Mucosa of rectum (tissue), 2 donors: ENCODE measurements around the gene LRRC2.
"Not testable (repeated sequence)": the region's sequence is repeated elsewhere in the genome, so short reads cannot be mapped to it uniquely, and the experiment has no call there.

Experiments
- H3K27ac ChIP-seq, 2 donors: one replicate each; pipeline ENCODE4 v1.7.0; 2013; ENCODE audit warnings: inconsistent platforms in 2 of 2, low read depth in 2 of 2, low read length in 2 of 2
- H3K27me3 ChIP-seq, 2 donors: one replicate each; pipeline ENCODE4 v1.7.0; 2013; ENCODE audit warnings: low read length in 2 of 2; ENCODE audit not compliant: control insufficient read depth in 2 of 2, insufficient read depth in 2 of 2
- H3K36me3 ChIP-seq, 2 donors: one replicate each; pipeline ENCODE4 v1.7.0; 2013; ENCODE audit warnings: low read length in 2 of 2; ENCODE audit not compliant: control insufficient read depth in 2 of 2, insufficient read depth in 2 of 2
- H3K4me1 ChIP-seq, 2 donors: one replicate each; pipeline ENCODE4 v1.7.0; 2013; ENCODE audit warnings: low read length in 2 of 2, mild to moderate bottlenecking in 1 of 2; ENCODE audit not compliant: control insufficient read depth in 2 of 2, insufficient read depth in 2 of 2
- H3K4me3 ChIP-seq, 2 donors: one replicate each; pipeline ENCODE4 v1.7.0; 2013; ENCODE audit warnings: low read length in 2 of 2
- H3K9ac ChIP-seq, 2 donors: one replicate each; pipeline ENCODE4 v1.7.0; 2013; ENCODE audit warnings: low read length in 2 of 2, low read depth in 1 of 2, mild to moderate bottlenecking in 1 of 2
- H3K9me3 ChIP-seq, 2 donors: one replicate each; pipeline ENCODE4 v1.7.0; 2013; ENCODE audit warnings: low read length in 2 of 2; ENCODE audit not compliant: control insufficient read depth in 2 of 2
- donor health status: healthy.
- donor health status: Normal muscosa, but diverticular disease.

LRRC2 gene

DNA sequence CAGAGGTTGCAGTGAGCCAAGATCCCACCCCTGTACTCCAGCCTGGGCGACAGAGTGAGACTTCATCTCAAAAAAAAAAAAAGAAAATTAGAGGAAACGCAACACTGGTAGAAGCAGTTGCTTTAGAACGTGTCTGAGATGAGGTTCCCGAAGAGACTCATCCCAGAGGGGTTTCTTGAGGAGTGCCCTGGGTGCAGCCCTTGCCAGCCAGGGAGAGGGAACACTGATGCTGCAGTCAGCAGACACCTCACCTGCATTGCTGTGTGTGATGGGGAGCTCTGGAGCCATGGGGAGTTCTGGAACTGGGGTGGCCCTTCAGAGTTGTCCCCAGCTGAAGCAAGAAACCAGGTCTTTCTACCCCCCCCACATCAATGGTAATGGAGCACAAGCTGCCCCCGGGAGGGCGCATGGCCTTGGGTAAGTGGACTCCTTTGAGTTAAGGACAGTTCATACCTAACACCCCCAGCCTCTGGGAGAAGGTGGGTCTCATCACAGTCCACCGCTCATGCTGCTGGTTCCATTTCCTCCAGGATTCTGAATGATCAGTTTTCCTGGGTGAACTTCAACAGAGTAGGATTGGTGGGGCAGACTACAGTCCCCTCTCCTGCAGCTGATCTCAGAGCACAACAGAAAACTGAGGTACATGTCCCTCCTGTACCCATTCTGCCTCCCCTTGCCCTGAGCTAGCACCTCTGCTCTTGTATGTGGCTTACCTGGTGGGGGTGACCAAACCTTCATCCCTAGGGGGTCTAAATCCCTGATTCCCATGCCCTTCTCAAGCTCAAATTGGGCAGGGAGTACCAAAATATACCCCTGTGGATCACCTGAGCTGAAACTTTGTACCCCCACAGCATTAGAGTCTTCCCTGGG is 18.7 kb upstream of the LRRC2 start:
- H3K4me1 ChIP-seq, result peaks cover 16 to 21% of the 10 kb centered on the region in 2 donors
- no peak overlapping the region for H3K27ac ChIP-seq
- H3K27me3 ChIP-seq, result no peaks in the 10 kb centered on the region
- no peak overlapping the region for H3K9ac ChIP-seq
- no peaks in the 10 kb centered on the region for H3K9me3 ChIP-seq
- H3K36me3 ChIP-seq, result no peaks in the 10 kb centered on the region
- no peak overlapping the region for H3K4me3 ChIP-seq

DNA sequence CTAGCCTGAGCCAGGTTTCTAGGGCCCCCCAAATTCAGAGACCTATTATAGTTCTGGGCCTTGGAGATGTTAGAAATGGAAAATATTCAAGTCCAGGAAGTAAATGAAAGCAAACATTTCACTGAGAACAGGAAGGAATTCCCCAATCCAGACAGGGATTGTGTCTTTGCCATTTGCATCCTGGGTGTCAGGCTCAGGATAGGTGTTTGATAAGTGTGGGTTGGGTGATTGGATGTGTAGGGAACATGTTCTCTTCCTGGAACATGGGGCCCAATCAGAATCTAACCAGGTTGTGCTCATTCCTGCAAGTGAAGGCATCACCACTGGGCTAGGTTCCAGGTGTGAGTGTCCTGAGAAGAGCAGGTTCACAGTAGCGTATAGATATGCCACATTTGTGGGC is 14.6 kb upstream of the LRRC2 start:
- H3K4me1 ChIP-seq, result peaks cover 10 to 17% of the 10 kb centered on the region in 2 donors
- H3K27me3 ChIP-seq, result no peaks in the 10 kb centered on the region
- H3K9ac ChIP-seq, result no peak overlapping the region
- H3K36me3 ChIP-seq, result no peaks in the 10 kb centered on the region
- H3K27ac ChIP-seq, result no peak overlapping the region
- no peaks in the 10 kb centered on the region for H3K9me3 ChIP-seq
- H3K4me3 ChIP-seq, result no peak overlapping the region

DNA sequence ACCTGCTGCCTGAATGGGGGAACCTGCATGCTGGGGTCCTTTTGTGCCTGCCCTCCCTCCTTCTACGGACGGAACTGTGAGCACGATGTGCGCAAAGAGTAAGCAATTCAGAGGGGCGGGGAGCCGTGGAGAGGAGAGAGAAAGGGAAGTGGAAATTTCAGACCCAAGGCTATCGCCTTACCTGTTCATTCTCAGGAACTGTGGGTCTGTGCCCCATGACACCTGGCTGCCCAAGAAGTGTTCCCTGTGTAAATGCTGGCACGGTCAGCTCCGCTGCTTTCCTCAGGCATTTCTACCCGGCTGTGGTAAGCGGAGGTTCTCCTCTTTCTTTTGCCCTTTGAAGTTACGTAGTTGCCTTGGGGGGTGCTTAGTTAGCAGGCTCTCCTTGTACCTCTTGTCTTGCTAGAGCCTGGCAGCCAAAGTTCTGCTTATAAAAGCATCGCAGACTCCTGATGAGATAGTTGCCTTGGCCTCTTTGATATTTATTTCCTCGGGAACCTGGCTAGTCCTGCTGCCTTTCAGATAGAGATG is 13.7 kb upstream of the LRRC2 start:
- H3K9ac ChIP-seq, result peak overlapping the region; percentile 23 to 38
- peak overlapping the region in 1 of 2 donors; percentile 59 for H3K4me3 ChIP-seq
- H3K9me3 ChIP-seq, result no peaks in the 10 kb centered on the region
- no peaks in the 10 kb centered on the region for H3K27me3 ChIP-seq
- H3K36me3 ChIP-seq, result no peaks in the 10 kb centered on the region
- H3K4me1 ChIP-seq, result peaks cover 6 to 11% of the 10 kb centered on the region in 2 donors
- peak overlapping the region; percentile 58 to 63 for H3K27ac ChIP-seq

DNA sequence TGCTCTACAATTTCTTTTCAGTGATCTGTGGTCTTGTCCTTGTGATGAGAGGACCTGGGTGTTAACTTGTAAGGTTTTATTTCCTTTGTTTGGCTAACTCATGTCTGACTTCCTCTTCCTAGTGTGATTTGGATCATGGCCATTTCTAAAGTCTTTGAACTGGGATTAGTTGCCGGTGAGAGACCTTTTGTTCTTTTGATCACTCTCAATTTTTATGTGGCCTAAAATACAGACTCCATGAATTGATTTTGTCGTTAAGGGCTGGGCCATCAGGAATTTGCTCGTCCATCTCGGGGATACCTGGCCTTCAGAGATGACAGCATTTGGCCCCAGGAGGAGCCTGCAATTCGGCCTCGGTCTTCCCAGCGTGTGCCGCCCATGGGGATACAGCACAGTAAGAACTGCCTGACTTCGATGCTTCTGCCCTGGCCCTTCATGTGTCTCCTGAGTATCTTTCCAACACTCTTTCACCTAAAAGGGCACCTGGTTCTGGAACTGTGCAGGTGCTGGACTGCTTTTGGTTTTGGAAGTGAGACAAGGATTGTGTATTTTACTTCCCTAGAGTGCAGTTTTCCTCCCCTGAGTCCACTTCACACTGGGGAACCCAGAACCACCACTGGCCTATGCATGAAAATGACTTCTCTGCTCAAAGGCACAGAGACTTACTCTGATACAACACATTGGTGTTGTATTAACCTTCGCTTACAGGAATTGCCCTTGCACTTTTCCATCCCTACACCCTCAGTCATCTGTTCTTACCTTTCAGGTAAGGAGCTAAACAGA is 13.1 kb upstream of the LRRC2 start:
- Histone ChIP-seq H3K27ac (peak overlapping the region; percentile 58 to 63), H3K4me3 (peak overlapping the region; percentile 14 to 59), H3K9ac (peak overlapping the region; percentile 23 to 26)

DNA sequence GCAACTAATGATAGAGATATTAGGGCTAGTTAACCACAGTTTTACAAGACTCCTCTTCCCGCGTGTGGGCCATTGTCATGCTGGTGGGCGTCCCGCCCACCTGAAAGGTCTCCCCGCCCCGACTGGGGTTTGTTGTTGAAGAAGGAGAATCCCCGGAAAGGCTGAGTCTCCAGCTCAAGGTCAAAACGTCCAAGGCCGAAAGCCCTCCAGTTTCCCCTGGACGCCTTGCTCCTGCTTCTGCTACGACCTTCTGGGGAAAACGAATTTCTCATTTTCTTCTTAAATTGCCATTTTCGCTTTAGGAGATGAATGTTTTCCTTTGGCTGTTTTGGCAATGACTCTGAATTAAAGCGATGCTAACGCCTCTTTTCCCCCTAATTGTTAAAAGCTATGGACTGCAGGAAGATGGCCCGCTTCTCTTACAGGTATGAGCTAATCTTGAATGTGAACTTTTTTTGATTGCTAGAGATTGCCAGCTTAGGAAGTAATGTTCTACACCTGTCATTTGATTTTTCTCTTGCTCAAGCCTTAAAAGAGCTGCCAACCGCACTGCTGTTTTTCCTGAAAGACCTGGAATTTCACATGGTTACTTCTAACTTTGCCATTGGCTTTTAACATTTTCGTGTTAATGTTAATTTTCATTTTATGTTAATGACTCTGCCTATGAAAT is 11.6 kb upstream of the LRRC2 start:
- H3K9ac ChIP-seq, H3K4me3 ChIP-seq, H3K36me3 ChIP-seq, H3K27ac ChIP-seq, H3K9me3 ChIP-seq, H3K27me3 ChIP-seq: not testable (repeated sequence)
- peaks cover 6 to 11% of the 10 kb centered on the region in 2 donors for H3K4me1 ChIP-seq

More for the DNA sequence above, 13.1 kb upstream of the LRRC2 start:
- H3K27me3 ChIP-seq, result no peaks in the 10 kb centered on the region
- no peaks in the 10 kb centered on the region for H3K9me3 ChIP-seq
- no peaks in the 10 kb centered on the region for H3K36me3 ChIP-seq
- peaks cover 6 to 11% of the 10 kb centered on the region in 2 donors for H3K4me1 ChIP-seq

DNA sequence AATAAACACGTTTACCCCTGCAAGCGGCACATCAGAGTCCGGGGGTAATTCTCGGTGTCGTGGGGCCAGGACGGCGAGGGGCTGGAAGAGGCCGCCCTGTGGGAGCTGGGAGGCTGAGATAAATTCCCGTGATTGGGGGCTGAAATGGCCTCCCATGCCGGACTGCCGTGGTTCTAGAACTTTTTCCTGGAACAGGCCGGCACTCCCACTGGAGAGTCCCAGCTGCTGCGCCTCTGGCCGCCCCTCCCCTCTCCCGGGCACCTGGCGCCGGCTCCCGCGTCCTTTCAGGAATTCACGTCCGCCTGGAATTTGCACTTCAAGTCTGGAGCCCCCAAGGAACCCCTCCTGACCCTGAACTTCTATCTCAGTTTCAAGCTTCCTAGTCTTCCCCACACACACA is 10.8 kb upstream of the LRRC2 start:
- H3K9ac ChIP-seq, result no peak overlapping the region
- no peaks in the 10 kb centered on the region for H3K9me3 ChIP-seq
- H3K36me3 ChIP-seq, result no peaks in the 10 kb centered on the region
- H3K4me3 ChIP-seq, result no peak overlapping the region
- no peak overlapping the region for H3K27ac ChIP-seq
- no peaks in the 10 kb centered on the region for H3K27me3 ChIP-seq
- H3K4me1 ChIP-seq, result peaks cover 6 to 11% of the 10 kb centered on the region in 2 donors

DNA sequence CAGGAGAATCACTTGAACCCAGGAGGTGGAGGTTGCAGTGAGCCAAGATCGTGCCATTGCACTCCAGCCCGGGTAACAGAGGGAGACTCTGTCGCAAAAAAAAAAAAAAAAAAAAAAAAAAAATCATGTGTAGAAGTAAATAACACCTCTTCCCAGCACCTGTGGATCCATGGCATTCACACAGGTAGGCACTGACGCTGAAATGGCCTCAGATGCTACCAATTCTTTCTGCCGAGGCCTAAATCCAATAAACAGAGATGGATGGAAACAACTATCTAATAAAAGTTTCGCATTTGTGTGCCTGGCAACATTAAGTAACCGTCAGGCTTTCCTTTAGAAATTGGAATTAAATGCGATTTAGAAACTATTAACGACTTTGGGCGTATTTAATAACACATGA is 10.3 kb upstream of the LRRC2 start:
- Histone ChIP-seq H3K27ac (no peak overlapping the region), H3K4me3 (no peak overlapping the region), H3K9ac (no peak overlapping the region), H3K9me3 (no peaks in the 10 kb centered on the region), H3K36me3 (no peaks in the 10 kb centered on the region), H3K27me3 (no peaks in the 10 kb centered on the region), H3K4me1 (peaks cover 6 to 11% of the 10 kb centered on the region in 2 donors)

DNA sequence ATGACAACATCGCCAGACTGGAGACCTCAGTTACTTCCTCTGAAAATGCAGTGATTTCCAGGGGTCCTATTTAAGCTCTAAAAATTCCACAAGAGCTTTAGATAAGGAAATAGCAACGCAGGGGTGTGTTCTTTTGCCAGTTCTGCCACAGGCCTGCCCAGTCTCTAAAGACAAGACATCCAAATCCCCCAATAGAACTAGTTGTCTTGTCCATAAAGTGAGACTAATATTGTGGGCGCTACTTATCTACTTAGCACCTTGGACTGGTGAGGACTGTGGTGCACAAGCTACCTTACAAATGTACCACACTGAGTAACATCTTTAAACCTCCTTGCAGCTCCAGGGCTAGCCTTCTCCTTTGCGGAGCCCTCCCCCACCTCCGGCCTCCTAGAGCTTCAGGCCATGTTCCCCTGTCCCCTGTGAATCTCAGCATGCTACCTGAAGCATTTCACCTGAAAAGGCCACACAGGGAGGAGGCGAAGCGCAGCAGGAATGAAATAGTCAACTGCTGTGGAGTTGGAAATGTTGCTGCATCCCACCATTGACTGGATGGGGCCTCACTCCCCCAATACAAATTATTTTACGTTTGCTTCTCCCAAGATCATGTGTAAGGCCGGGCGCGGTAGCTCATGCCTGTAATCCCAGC is 9.6 kb upstream of the LRRC2 start:
- H3K27me3 ChIP-seq, result no peaks in the 10 kb centered on the region
- H3K27ac ChIP-seq, result no peak overlapping the region
- H3K4me3 ChIP-seq, result no peak overlapping the region
- peaks cover 4 to 11% of the 10 kb centered on the region in 2 donors for H3K4me1 ChIP-seq
- H3K36me3 ChIP-seq, result no peaks in the 10 kb centered on the region
- H3K9me3 ChIP-seq, result no peaks in the 10 kb centered on the region
- H3K9ac ChIP-seq, result no peak overlapping the region

DNA sequence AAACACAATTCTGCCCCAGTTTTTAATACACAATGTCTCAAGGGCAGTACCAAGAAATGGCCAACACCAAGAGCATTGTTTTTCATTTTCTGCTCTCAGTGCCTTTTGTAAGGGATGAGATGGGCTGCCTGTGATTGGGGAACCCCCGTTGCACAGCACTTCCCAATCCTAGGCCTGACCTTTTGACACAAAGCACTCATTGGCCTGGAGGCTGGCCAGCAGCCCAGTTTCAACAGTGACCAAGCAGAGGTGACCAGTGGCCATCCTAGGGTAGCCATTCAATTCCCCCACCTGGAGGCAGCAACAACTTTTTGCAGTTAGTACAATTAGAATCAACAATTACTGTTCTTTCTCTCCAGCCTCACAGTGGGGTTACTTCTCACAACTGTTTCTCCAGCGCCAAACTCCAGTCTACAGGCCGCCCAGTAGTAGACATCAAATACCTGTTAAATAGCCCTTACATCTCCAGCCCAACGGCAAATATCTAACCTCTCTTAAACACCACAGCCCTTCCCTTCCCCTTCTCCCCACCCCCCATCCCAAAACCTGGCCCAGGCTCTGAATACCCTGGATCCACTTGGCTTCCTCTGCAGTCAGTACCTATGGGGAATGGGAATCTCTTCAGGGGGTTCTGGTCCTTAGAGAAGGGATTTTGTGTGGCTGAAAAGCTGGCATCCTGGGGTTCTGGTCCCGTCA is 8.9 kb upstream of the LRRC2 start:
- no peak overlapping the region for H3K27ac ChIP-seq
- no peak overlapping the region for H3K4me3 ChIP-seq
- no peak overlapping the region for H3K9ac ChIP-seq
- no peaks in the 10 kb centered on the region for H3K27me3 ChIP-seq
- peaks cover under 1 to 9% of the 10 kb centered on the region in 2 donors for H3K4me1 ChIP-seq
- no peaks in the 10 kb centered on the region for H3K36me3 ChIP-seq
- no peaks in the 10 kb centered on the region for H3K9me3 ChIP-seq
